SH-SY5Y (cell line): ENCODE data around the gene RASAL2.

Source experiments
- GATA2 ChIP-seq: IDR thresholded peaks from 2 replicates; pipeline ENCODE4 v1.6.1; 2011; ENCODE audit warnings: mild to moderate bottlenecking, low read depth, low read length
- GATA3 ChIP-seq: IDR thresholded peaks from 2 replicates; pipeline ENCODE4 v1.6.1; 2011; ENCODE audit warnings: low read depth, mild to moderate bottlenecking, low read length, moderate library complexity

The RASAL2 gene

DNA sequence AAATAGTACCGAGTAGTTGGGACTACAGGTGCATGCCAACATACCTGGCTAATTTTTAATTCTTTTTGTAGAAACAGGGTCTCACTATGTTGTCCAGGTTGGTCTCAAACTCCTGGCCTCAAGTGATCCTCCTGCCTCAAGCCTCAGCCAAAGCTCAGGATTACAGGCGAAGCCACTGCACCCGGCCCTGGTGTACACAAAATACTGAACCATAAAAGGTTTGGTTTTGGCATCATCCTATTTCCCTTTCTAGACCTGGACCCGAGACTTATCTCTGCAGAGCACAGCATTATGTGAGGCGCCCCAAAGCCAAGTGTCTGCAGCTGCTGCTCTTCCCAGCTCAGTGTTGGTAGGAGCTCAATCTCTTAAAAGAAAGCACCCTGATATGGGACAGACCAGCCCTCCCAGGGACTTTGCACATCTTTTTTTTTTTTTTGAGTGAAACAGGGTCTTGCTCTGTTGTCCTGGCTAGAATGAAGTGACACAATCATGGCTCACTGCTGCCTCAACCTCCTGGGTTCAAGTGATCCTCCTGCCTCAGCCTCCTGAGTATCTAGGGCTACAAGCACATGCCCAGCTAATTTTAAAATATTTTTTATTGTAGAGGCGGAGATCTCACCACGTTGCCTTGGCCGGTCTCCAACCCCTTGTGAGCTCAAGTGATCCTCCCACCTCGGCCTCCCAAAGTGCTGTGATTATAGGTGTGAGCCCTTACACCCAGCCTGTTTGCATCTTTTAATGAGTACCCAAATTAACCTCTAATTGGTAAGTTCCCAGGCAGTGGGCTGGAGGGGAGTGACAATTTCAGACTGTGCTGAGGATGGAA, 439.4 kb downstream of the RASAL2 start:
- TF ChIP-seq GATA3 (no peak), GATA2 (no peak)
